ENCODE measurements around the gene LSM5. TPM values are rescaled to one million over a fixed set of nuclear protein-coding genes. Genes with fewer than 3 reads are reported as not detected.

Gene LSM5
- total RNA-seq (10 to 100 TPM; 36.1 to 49.8 (median 40.9) TPM), polyA plus RNA-seq (10 to 100 TPM; 36.1 to 58.3 TPM)
- long read RNA-seq, donor 1, transcript LSM5-208 (5 exons, 2,258 nt): major isoform, 14 of 15 reads
- long read RNA-seq, donor 1, partial matches to known transcripts: 0 of 15 reads
- long read RNA-seq, donor 1, other reads (novel, unspliced or antisense): 1 of 15 reads
- long read RNA-seq, donor 2, transcript LSM5-208 (5 exons, 2,258 nt): major isoform, 19 of 22 reads
- long read RNA-seq, donor 2, partial matches to known transcripts: 0 of 22 reads
- long read RNA-seq, donor 2, other reads (novel, unspliced or antisense): 3 of 22 reads
- long read RNA-seq, donor 3, transcript LSM5-208 (5 exons, 2,258 nt): major isoform, 11 of 16 reads
- long read RNA-seq, donor 3, partial matches to known transcripts: 0 of 16 reads
- long read RNA-seq, donor 3, other reads (novel, unspliced or antisense): 5 of 16 reads

GRCh38 chr7:32490127-32490796 lies at the start of gene LSM5:
TSS of gene LSM5 (minus strand) at chr7:32490380. CDS start at chr7:32490365, 15 bp downstream.
- Histone ChIP-seq H3K36me3 (peaks cover 0 to 35% (median 10%) of the 10 kb centered on the region in 9 donors), H3K4me1 (peaks cover 0 to 30% (median 19%) of the 10 kb centered on the region in 9 donors), H3K27me3 (no peaks in the 10 kb centered on the region), H3K4me3 (peak within 1 kb of the TSS; percentile 46 to 81 (median 70)), H3K9me3 (no peaks in the 10 kb centered on the region), H3K27ac (peak within 1 kb of the TSS; percentile 43 to 95 (median 86))
- ATAC-seq: peak; percentile 85 to 95 (median 91)
- no peak for TF ChIP-seq CTCF (IDR thresholded peaks at IDR 0.05)
- peak; percentile 88 to 93 for DNase-seq
- intact Hi-C loops (cut with DNase I): loop anchor here in 8 of 10 donors (5.0 to 10.0 kb wide), 8 partner anchors 95 to 565 kb away; partner anchors contain the start of genes FKBP9 (in 1 of the 8) and KBTBD2 (in 1 of the 8)
- 0% methylated on average over 38 of the region's 38 CpGs for WGBS, 2 donors

- DNase-seq: no peak
- Histone ChIP-seq H3K9me3 (no peaks in the 10 kb centered on the region), H3K4me3 (no peak overlapping the region), H3K4me1 (peaks cover 0 to 27% (median 15%) of the 10 kb centered on the region in 9 donors), H3K27ac (no peak overlapping the region), H3K27me3 (no peaks in the 10 kb centered on the region), H3K36me3 (peaks cover 0 to 16% (median 0%) of the 10 kb centered on the region in 9 donors)
- TF ChIP-seq CTCF (IDR thresholded peaks at IDR 0.05): no peak
- 93 to 97% methylated on average over 2 of the region's 2 CpGs for WGBS, 2 donors
- ATAC-seq: no peak
- intact Hi-C loops (cut with DNase I): loop anchor here in 2 of 10 donors (5.0 kb wide), 2 partner anchors 37 to 42 kb away; partner anchors contain the start of gene AVL9 (in 1 of the 2)
Measured at GRCh38 chr7:32539366-32539765, 49.2 kb upstream of the LSM5 start.

- intact Hi-C loops (cut with DNase I): loop anchor here in 2 of 10 donors (5.0 kb wide), 2 partner anchors 35 to 40 kb away; partner anchors contain the start of gene AVL9 (in 1 of the 2)
- ATAC-seq (no peak), DNase-seq (no peak)
- TF ChIP-seq CTCF (IDR thresholded peaks at IDR 0.05): no peak
- Histone ChIP-seq H3K4me3 (no peak overlapping the region), H3K9me3 (no peaks in the 10 kb centered on the region), H3K4me1 (peaks cover 0 to 27% (median 15%) of the 10 kb centered on the region in 9 donors), H3K36me3 (peaks cover 0 to under 1% (median 0%) of the 10 kb centered on the region in 9 donors), H3K27me3 (no peaks in the 10 kb centered on the region), H3K27ac (no peak overlapping the region)
- 65 to 87% methylated on average over 4 of the region's 4 CpGs for WGBS, 2 donors
Measured at GRCh38 chr7:32537760-32538159, 47.6 kb upstream of the LSM5 start.

- Histone ChIP-seq H3K4me1 (peaks cover 0 to 29% (median 16%) of the 10 kb centered on the region in 9 donors), H3K36me3 (peaks cover 0 to 2% (median 0%) of the 10 kb centered on the region in 9 donors), H3K27me3 (no peaks in the 10 kb centered on the region), H3K9me3 (no peaks in the 10 kb centered on the region), H3K4me3 (no peak overlapping the region), H3K27ac (no peak overlapping the region)
- ATAC-seq (peak in 3 of 8 donors; percentile 19 to 64 (median 39)), DNase-seq (no peak)
- 0 to 22% methylated on average over 1 of the region's 1 CpG for WGBS, 2 donors
- no peak for TF ChIP-seq CTCF (IDR thresholded peaks at IDR 0.05)
- intact Hi-C loops (cut with DNase I): loop anchor here in 2 of 10 donors (5.0 kb wide), 2 partner anchors 34 to 39 kb away; partner anchors contain the start of gene AVL9 (in 1 of the 2)
Measured at GRCh38 chr7:32536585-32536984, 46.4 kb upstream of the LSM5 start.
